GM18502 (cell line): ENCODE measurements around the gene SESN1.
"Not testable (repeated sequence)": the region's sequence is repeated elsewhere in the genome, so short reads cannot be mapped to it uniquely, and the experiment has no call there.

Experiments
- ATAC-seq: cut with Tn5 transposase; IDR thresholded peaks from one replicate; pipeline ENCODE4 v1.9.1; 2021; ENCODE audit warnings: mild to moderate bottlenecking; ENCODE audit not compliant: unreplicated experiment, poor library complexity

Gene SESN1

GRCh38 chr6:109008054-109008453, 86.6 kb downstream of the SESN1 start:
- no peak for ATAC-seq

GRCh38 chr6:109007521-109007920, 87.1 kb downstream of the SESN1 start:
- ATAC-seq, result no peak

DNA sequence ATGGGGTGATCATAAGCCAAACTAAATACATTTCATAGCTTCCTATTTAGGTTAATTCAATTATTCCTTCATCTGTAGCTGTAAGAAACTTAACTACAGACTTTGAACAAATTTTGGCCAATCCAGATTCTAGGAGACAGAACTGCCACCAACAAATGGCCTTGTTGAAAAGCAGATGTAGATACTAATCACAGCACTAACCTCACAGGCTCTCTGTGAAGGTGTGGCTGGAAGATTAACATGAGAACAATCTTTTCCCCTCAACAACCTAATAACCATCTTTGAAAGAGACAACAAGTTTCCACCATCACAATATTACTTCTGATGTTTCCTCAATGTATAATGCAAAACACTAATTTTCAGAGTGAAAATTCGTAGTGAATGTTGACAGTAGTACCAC, 87.8 kb downstream of the SESN1 start:
- no peak for ATAC-seq

DNA sequence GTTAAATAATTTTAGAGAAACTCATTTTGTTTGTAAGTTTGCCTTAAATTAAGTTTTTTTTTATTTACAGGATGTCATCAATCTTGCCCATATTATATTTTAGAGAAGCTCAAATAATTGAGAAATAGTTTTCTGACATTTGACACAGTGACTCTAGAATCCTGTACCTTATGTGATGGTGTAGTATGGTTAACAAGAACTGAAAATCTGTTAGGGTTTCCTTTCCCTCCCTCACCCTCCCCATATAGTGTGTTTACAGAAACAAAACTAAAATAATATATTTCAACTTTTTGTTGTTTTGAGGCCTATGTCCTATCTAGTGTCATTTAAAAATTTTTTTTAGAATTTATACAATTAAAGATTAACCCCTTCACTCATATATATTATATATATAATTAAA, 91.8 kb downstream of the SESN1 start:
- no peak for ATAC-seq

GRCh38 chr6:109002051-109002697, 92.5 kb downstream of the SESN1 start:
- no peak for ATAC-seq

- ATAC-seq, result no peak
These were observed 93.3 kb downstream of the SESN1 start for GRCh38 chr6:109001291-109001894.

GRCh38 chr6:109000289-109000688, 94.4 kb downstream of the SESN1 start:
- ATAC-seq, result no peak

- no peak for ATAC-seq
These were observed 95.2 kb downstream of the SESN1 start for GRCh38 chr6:108999428-108999827.

DNA sequence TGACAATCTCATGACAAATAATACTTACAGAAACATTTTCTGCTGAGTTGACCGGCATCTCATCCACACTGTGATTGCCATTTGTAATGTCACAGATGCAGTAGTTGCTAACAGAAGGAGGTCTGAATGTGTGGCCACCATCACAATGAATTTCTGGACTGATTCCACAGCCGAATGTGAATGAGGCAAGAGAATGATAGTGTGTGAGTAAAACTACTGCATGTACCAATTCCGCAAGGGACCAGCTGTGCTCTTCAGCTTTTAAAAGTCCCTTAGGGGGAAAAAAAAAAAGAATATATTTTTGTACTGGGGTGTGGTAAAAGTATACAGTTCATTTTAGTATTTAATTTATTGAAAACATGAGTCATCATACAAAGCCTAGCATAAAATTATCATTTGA, 96.2 kb downstream of the SESN1 start:
- no peak for ATAC-seq

DNA sequence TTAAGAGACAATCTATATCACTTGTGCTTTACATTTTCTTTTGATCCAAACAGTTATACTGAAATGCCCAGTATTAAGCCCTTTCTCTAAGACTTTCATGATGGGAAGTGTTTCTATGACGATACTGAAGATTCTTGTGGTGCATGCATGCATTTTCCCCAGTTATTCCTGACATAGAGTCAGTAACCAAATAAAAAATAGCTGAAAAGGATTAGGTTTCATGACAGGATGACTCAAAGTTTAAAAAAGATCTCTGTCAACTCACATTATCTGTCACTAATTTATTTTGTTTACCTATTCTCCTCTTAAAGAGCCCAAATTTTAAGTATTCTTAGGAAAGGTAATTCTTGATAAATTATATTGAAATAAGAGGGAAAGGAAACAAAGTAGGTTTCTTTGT, 98.4 kb downstream of the SESN1 start:
- ATAC-seq, result no peak

DNA sequence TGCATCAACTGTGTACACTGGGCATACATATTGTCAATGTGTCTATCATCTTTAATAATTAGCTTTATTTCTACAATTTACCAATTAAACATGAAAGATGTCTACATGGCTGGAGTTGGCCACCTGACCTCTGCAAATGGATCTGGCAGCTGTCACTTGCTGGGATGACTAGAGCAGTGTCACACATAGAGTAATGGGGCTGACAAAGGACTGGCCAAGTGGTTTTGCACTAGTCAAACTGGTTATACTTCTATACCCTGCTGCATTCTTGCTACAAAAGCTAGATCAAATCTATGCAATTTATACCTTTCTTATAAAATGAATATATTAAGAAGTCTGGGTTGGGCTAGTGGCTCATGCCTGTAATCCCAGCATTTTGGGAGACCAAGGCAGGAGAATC, 99.3 kb downstream of the SESN1 start:
- ATAC-seq, result no peak

GRCh38 chr6:108993876-108994275, 100.8 kb downstream of the SESN1 start:
- no peak for ATAC-seq

- ATAC-seq, result no peak
These were observed 104.9 kb downstream of the SESN1 start for GRCh38 chr6:108989700-108990099.

DNA sequence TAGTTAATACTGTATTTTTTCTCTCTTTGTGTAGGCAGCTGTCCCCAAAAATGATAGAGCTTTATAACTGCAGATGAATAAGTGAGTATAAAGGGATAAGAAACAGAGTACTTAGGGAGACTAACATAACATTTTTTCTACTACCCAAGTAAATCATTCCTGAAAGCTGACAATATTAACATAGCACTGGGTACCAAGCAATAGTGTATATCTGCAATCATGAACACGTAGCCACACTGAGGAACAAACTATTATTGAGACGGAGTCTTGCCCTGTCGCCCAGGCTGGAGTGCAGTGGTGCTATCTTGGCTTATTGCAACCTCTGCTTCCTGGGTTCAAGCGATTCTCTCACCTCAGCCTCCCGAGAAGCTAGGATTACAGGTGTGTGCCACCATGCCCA, 105.9 kb downstream of the SESN1 start:
- no peak for ATAC-seq

- no peak for ATAC-seq
These were observed 106.3 kb downstream of the SESN1 start for GRCh38 chr6:108988296-108988695.

- ATAC-seq, result no peak
These were observed 107.5 kb downstream of the SESN1 start for GRCh38 chr6:108987156-108987555.

- no peak for ATAC-seq
These were observed 109.3 kb downstream of the SESN1 start for GRCh38 chr6:108985301-108985700.

GRCh38 chr6:108983151-108983550, 111.5 kb downstream of the SESN1 start:
- no peak for ATAC-seq

DNA sequence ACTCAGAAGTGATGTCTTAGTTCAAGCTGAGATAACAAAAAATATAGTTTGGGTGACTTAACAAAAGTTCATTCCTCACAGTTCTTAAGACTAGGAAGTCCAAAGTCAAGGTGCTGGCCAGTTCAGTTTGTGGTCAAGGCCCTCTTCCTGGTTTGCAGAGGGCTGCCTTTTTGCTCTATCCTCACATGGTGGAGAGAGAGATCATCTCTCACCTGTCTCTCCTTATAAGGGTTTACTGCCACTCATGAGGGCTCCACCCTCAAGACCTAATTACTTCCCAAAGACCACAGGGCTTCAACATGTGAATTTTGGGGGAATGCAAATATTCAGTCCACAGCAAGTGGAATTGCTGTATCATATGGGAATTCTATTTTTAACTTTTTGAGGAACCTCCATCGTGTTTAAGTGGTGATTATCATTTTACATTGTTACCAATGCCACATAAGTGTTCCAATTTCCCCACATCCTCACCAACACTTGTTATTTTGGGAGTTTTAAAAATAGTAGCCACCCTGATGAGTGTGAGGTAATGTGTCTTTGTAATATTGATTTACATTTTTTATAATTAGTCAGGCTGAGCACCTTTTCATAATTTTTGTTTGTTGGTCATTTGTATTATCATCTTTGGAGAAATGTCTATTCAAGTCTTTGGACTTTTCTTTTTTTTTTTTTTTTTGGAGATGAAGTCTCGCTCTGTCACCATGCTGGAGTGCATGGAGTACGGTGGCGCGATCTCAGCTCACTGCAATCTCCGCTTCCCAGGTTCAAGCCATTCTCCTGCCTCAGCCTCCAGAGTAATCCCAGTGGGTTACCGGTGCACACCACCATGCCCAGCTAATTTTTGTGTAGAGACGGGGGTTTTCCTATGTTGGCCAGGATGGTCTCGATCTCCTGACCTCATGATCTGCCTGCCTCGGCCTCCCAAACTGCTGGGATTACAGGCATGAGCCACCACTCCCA, 112.2 kb downstream of the SESN1 start:
- no peak for ATAC-seq

- ATAC-seq, result not testable (repeated sequence)
These were observed 116.0 kb downstream of the SESN1 start for GRCh38 chr6:108978638-108979037.

GRCh38 chr6:108974201-108974600, 120.4 kb downstream of the SESN1 start:
- no peak for ATAC-seq
